ENCODE measurements around the gene CYP19A1.

CYP19A1 gene

GRCh38 chr15:51260202-51260601 lies 78.2 kb downstream of the CYP19A1 start:
- DNase-seq (ENCODE audit: low read depth): no peak

DNA sequence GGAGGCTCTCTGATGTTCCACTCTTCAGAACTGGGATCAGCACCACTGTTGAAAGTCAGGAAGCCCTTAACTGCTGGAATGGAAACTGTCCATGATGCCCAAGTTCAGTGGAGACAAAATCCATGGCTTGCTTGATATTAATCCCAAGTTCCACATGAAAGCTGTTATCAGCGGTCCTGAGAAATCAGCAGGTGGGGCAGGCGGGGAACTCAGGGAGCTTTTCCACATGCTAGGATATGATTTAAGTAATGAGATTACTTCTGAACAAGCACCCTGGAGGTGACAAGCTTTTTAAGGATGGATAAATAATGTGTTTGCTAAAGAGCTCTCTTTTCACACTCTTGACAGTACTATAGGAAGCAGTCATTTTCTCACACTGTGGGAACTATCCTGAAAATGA lies 82.9 kb downstream of the CYP19A1 start:
- DNase-seq (ENCODE audit: low read depth): no peak

GRCh38 chr15:51253366-51253765 lies 85.0 kb downstream of the CYP19A1 start:
- no peak for DNase-seq (ENCODE audit: low read depth)

DNA sequence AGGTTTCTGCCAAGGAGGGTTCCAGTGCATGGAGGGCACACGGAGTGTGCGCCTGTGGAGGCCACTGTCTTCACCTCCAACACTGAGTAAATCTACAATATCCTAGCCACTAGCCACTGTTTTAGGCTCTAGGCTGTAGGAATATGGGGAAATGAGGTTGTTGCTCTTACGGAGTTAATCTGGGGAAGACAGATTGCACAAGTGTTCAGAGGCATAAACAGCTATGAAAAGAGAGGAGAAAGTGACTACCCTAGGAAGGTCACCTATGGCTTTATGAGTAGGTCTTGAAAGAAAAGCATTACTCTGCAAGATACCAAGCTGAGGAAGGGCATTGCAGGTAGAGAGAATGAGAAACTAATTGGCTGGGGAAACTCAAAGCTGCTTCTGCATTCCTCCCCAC lies 85.7 kb downstream of the CYP19A1 start:
- DNase-seq (ENCODE audit: low read depth): no peak

DNA sequence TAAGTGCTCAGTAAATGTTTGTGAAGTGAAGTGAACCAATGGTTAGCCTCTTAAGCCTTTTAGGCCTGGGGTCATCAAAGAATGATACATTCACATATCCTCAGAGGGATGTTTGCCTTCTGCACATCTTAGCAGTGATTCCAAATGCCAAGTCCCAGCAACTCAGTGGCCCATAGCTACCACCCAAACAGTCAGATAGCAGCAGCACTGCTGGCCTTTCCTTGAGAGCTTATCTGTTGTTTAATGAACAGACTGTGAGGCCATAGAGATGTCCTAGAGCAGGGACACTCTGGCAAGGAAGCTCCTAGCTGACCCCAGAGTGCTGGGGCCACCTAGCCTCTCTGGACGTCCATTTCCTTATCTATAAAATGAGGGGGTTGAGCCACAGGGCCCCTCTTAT lies 86.8 kb downstream of the CYP19A1 start:
- no peak for DNase-seq (ENCODE audit: low read depth)

GRCh38 chr15:51250217-51251011 lies 88.0 kb downstream of the CYP19A1 start:
- no peak for DNase-seq (ENCODE audit: low read depth)

DNA sequence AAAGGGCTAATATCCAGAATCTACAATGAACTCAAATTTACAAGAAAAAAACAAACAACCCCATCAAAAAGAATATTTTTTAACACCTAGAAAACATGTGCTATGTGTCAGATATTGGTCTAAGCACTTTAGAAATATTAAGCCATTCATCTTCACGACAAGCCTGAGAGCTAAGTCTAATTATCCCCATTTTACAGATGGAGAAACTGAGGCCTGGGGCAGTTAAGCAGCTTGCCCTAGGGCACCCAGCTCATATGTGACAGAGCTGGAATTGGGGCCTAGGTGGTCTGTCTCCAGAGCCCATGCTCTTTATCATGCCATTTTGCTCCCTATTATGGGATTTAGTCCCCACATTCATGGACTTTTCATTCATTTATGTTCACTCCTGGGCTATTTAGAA lies 92.8 kb downstream of the CYP19A1 start:
- DNase-seq (ENCODE audit: low read depth): no peak

DNA sequence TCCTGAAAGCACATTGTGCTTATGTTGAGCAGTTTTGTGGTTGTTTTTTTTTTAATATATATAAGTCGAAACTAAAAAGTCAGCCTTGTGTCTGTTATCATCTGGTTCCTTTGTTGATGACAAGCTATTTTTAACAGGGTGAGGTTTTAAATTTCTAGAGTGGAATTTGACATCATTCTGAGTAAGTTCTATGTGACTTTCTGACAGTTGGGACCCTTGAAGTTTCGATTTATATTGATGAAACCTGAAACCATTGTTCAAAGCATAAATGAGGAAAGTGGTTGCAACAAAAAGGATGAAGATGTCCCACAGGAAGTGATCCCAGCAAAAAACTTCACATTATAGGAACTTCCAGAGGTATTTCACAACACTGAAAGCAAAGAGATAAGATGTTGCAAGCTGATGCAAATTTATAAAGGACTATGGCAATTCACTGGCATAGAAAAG lies 94.0 kb downstream of the CYP19A1 start:
- no peak for DNase-seq (ENCODE audit: low read depth)

- DNase-seq (ENCODE audit: low read depth): no peak
Measured at GRCh38 chr15:51243774-51244173, 94.6 kb downstream of the CYP19A1 start.

DNA sequence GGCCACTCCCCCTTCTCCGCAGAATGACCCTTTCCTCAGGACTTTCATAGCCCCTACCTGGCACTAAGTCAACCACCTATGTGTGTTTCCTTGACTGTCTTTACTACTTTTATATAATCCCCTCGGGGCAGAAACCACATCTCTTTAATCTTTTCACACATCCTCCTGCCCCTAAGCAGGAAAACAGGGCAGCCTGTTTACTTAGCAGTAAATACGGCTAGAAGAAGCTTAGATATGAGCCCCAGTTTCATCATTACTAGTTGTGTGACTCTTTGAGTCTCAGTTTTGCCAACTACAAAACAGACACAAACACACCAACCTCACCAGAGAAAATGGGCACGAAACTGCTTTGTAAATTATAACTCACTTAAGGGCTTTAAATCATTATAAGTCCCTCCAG lies 98.3 kb downstream of the CYP19A1 start:
- no peak for DNase-seq (ENCODE audit: low read depth)

GRCh38 chr15:51237816-51238215 lies 100.6 kb downstream of the CYP19A1 start:
- no peak for DNase-seq (ENCODE audit: low read depth)

DNA sequence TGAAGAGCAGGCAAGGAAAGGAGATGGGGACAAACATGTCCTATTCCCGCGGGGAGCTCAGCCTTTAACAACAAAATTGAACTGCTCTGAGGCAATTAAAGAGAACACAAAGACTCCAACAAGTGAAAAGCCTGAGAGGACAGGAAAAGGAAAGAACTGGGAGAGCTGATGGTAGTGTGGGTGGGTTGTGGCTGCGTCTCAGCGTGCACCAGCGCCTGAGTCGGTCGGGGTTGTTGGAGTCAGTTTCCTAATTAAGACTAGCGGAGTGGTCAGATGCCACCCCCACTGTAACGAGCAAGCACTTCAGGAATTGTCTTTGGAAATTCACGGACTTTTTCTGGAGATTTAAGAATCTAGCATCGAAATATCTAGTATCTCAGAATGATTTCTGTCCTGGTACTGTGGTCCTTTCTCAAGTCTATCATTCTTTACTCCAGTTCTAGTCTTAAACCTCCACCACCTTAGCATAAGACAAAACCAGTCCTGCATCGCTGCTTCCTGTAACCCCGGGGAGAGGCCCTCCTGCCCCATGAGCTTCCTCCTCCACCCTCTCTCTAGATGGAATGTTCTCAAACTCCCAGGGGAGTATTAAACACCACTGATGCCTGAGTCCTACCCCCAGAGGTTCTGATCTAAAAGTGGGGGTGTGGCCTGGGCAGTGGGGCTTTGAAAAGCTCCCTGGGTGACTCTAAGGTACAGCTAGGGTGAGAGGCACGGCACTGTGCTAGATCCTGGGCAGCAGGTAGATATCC lies 104.0 kb downstream of the CYP19A1 start:
- DNase-seq (ENCODE audit: low read depth): no peak

DNA sequence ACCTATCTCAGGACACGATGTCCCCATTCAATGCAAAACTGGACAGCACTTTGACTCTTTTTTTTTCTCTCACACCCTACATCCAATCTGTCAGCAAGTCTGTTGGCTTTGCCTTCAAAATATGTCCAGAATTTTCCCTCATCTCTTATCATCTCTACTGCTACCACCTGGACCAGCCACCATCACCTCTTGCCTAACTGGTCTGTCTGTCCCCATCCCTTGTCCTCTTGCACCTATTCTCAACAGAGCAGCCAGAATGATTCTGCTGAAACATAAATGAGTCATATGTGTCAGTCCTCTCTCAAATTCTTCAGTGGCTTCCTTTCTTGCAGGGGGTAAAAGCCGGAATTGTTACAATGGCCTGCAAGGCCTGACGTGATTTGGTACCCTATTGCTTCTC lies 105.8 kb downstream of the CYP19A1 start:
- DNase-seq (ENCODE audit: low read depth): no peak

- no peak for DNase-seq (ENCODE audit: low read depth)
Measured at GRCh38 chr15:51229907-51230330, 108.5 kb downstream of the CYP19A1 start.

- no peak for DNase-seq (ENCODE audit: low read depth)
Measured at GRCh38 chr15:51227940-51228732, 110.3 kb downstream of the CYP19A1 start.

DNA sequence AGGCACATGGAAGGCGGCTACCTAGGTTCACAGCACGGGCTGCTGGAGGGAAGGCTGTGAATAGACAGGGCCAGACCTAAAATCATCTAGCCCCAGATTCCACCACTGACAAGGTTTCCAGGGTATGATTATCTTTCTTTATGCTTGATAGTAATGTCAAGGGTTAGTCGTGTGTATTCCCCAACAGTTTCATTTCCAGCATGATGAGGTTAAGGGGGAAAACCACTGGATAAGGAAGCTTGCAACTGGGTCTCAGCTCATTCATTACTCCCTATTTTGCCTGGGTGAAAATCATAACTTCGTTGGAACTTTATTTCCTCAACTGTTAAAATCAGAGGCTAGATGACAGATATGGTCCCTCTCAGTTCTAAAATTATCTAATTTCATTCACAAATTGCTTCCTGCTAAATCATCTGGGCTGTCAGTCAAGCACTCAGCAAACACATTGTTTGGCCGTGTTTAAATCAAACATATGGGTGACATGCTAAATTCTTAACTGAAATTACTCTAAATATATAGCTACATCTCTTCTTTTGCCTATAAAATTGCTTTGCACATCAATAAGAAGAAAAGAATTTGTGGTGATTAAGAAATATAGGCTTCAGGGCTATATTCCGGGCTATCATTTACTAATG lies 111.7 kb downstream of the CYP19A1 start:
- no peak for DNase-seq (ENCODE audit: low read depth)

DNA sequence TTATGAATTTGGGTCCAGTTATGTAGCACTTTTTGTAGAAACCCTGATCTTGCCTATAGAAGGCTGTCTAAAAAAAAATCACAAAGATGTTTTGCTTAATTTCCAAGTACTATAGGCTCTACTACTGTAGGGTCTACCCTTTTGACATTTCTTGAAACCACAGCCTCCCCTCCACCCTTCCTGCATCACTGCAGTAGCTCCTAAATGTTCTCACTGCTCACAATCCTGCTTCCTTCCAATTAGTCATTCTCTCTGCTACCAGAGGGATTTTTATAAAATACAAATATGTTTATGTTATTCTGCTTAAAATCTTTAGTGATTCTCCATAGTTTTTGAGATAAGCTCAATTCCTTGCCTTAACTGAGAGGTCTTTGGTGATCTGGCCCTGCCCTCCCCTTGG lies 114.0 kb downstream of the CYP19A1 start:
- DNase-seq (ENCODE audit: low read depth): no peak

DNA sequence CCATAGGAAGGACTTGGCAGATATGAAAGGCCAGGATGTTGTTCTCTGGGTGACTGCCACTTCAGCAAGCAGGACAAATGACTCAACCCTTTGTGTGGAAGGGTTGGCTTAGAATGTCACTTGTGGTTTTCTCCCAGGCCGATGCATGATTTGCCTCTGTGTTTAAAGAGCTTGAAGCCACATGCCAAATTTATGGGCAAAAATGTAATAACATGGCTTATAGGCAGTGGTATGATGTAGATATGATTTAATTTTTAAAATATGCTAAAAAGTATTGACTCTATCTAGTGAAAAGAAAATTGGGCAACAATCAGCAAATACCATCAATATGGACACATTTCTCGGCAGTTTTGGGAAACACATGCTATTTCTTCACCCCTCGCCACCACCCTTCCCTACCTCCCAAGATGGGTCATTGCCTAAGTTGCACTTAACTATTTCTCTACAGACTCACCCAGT lies 114.6 kb downstream of the CYP19A1 start:
- no peak for DNase-seq (ENCODE audit: low read depth)

DNA sequence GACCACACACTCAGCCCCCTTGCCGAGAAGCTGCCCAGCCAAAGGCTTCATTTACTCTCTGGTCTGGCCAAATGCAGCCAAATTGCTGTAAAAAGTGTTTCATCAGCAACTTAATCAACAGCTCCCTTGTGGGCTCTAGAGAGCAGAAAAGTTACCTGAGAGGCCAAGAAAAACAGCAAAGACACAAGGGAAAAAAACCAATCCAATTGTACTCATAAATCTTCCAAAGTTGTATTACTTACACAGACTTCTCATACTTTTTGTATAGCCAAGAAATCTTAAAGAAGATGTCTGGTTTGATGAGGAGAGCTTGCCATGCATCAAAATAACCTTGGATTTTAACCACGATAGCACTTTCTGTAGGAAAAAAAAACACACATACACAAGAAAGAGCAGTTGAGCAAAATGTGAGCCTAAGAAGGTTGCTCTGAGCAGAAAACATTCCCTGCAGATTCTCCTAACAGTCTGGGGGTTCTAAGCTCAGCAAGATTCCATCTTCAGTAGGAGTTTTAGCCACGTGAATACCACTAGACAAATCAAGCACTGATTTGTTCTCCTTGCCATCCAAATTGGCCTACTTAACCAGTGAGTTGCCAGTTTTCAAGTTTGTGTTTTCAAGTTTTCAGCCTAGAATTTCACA lies 120.0 kb downstream of the CYP19A1 start:
- DNase-seq (ENCODE audit: low read depth): no peak

GRCh38 chr15:51212909-51213308 lies 125.5 kb downstream of the CYP19A1 start:
- no peak for DNase-seq (ENCODE audit: low read depth)

- no peak for DNase-seq (ENCODE audit: low read depth)
Measured at GRCh38 chr15:51212239-51212638, 126.2 kb downstream of the CYP19A1 start.

All from stimulated activated CD8-positive, alpha-beta memory T cell treated with anti-CD3 and anti-CD28 coated beads, Interleukin-15, amount 100 ng/mL, for 1 hour (primary cell).